ENCODE measurements around the gene ZNF445.
"Not testable (repeated sequence)": the region's sequence is repeated elsewhere in the genome, so short reads cannot be mapped to it uniquely, and the experiment has no call there.

ZNF445 gene

GRCh38 chr3:44477312-44478030, at the start of gene ZNF445:
ZNF445 (minus strand) TSS chr3:44477670; CDS start chr3:44455549, 22,121 bp downstream.
- DNase-seq = peak; percentile 84

- DNase-seq = no peak
Observed at GRCh38 chr3:44525060-44525459, 47.6 kb upstream of the ZNF445 start.

- no peak for DNase-seq
Observed at GRCh38 chr3:44522494-44522933, 45.0 kb upstream of the ZNF445 start.

DNA sequence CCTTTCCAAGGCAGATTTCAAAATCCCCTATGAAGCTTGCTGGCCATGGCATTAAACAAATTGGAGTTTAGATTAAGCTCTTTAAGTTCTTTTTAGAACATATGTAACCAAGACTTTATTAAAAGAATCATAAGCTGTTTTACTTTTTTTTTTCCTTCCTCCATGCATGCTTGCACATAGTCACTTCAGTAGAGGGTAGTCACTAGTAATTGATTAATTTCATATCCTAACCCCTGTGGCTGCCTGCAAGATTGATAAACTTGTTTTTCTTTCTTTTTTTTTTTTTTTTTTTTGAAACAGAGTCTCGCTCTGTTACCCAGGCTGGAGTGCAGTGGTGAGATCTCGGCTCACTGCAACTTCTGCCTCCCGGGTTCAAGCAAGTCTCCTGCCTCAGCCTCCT, 44.3 kb upstream of the ZNF445 start:
- no peak for DNase-seq

- DNase-seq = no peak
Observed at GRCh38 chr3:44518782-44519156, 41.3 kb upstream of the ZNF445 start.

- DNase-seq = no peak
Observed at GRCh38 chr3:44516230-44516629, 38.8 kb upstream of the ZNF445 start.

DNA sequence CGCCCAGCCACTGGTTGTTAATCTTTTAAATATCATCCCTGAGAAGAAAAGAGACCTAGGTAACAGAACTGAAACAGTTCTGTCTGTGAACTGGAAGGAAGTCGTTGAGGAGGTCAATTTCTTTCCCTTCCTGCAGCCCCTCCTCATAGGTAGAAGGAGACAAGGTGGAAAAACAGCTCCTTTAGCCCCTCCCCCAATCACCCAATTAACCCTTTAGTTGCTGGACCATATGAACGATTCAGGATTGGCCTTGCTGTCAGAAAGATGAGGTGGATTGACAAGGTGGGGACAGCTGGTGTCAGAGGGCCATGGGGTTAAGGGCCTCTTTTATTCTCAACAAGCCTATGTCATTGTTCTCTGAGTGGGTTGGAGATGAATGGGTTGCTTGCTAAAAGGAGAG, 36.0 kb upstream of the ZNF445 start:
- DNase-seq = no peak

GRCh38 chr3:44511238-44511566, 33.7 kb upstream of the ZNF445 start:
- DNase-seq = no peak

- DNase-seq = no peak
Observed at GRCh38 chr3:44510000-44510368, 32.5 kb upstream of the ZNF445 start.

DNA sequence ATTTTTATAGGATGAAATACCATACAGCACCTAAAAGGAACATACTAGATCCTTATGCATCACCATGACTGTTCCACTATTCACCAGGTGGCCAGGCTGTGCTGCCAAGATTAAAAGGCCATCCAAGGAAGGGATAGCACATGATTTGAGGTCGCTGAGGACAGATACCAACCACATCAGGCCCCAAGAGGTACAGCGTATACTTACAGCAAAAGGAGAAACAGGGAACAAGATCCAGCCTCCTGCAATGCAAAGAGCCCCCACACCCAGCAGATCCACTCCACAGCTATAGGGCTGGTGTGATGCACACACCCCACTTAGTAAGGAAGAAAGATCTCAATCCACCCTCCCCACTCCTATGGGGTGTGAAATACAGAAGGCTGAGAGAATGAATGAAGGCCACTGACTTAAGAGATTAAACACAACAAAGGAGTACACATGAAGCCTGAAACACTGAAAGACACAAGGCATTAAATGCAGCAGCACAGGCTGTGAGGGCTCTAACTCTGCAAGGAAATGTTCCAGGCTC, 32.0 kb upstream of the ZNF445 start:
- DNase-seq = peak; percentile 9

GRCh38 chr3:44506961-44507360, 29.5 kb upstream of the ZNF445 start:
- no peak for DNase-seq

GRCh38 chr3:44506556-44506955, 29.1 kb upstream of the ZNF445 start:
- DNase-seq = no peak

DNA sequence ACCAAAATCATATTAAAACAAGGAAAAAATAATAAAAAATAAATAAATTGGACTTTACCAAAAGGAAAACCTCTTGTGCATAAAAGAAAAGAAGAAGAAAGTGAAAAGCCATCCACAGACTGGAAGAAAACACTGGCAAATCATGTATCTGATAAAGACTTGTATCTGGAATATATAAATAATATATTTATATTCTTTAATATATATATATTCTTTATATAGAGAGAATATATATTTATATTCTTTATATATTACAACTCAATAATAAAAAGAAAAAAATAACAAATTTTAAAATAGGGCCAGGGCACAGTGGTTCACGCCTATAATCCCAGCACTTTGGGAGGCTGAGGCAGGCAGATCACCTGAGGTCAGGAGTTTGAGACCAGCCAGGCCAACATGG, 27.1 kb upstream of the ZNF445 start:
- DNase-seq = no peak

DNA sequence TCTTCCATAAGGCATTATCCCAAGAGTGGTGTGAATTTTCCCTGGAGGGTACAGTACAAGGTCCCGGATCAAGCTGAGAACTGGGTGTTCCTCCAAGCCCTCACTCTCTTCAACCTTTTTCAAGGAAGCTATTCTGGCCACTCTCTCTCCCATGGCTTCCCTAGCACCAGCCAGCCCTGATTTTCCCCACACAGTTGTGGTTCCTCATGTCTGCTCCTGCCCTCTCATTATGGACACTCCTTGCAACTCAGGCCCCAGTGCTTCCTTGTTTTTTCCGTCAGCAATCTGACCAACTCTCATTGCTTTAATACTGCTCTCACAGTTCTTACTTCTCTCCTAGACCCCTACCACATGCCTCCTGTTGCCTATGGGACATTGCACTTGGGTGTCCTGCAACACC, 25.7 kb upstream of the ZNF445 start:
- not testable (repeated sequence) for DNase-seq

- no peak for DNase-seq
Observed at GRCh38 chr3:44501971-44502370, 24.5 kb upstream of the ZNF445 start.

GRCh38 chr3:44499899-44500168, 22.4 kb upstream of the ZNF445 start:
- DNase-seq = not testable (repeated sequence)

DNA sequence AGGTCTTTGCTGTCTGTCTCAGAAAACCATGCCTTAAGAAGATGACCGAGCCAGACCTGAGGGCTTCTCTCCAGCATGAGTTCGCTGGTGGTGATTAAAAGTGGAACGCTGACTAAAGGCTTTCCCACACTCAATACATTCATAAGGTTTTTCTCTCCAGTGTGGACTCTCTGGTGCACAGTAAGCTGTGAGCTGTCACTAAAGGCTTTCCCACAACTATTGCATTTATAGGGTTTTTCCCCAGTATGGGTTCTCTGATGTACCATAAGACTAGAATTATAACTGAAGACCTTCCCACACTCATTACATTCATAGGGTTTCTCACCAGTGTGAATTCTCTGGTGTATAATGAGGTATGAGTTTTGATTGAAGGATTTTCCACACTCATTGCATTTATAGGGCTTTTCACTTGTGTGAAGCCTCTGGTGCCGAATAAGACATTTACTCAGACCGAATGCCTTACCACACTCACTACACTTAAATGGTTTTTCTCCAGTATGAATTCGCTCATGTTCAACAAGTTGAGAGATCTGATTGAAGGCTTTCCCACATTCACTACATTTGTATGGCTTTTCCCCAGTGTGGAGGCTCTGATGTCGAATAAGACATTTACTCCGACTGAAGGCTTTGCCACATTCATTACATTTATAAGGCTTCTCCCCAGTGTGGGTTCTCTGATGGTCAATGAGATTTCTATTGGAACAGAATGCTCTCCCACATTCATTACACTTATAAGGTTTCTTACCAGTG, 21.9 kb upstream of the ZNF445 start:
- no peak for DNase-seq

DNA sequence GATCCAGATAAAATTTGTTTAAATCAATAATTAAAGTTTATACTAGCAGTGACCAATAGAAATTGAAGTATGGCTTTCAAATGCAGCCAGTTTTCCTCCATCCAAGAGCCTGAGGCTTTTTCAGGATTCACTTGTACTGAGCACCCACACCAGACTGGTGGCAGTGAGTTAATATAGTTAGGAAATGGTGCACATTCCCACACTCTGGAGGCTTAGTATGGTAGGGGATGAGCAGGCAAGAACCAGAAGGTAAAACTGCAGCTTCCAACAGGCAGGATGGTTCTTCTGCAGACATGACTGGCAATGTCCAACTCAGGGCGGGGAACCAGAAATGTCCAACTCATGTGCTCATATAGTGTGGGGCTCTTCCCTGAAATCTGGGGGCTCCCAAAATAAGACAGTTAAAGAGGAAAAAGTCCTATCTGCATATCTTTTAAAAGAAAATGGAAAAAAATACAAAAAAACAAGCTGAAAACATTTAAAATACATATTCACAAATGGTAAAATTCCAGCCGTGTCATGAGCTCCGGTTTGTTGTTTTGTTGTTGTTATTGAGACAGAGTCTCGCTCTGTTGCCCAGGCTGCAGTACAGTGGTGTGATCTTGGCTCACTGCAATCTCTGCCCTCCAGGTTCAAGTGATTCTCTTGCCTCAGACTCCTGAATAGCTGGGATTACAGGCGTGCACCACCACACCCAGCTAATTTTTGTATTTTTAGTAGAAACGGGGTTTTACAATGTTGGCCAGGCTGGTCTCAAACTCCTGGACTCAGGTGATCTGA, 18.4 kb upstream of the ZNF445 start:
- DNase-seq = no peak

DNA sequence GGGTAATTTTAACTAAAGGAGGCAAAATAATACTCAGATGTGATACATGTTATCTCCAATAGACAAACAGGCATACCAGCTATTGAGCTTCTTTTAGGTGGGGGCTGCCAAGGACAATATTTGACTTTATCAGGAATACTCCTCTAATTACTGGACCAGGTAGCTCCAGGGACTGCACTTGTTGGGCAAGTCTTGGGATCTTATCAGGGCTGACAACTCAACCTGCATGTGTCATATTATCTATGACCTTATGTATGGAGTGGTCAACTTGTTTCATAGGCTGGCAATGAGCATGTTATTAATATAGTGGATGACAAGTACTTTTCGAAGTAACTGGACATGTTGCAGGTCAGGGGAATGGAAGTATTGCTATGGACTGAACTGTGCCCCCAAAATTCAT, 15.0 kb upstream of the ZNF445 start:
- no peak for DNase-seq

DNA sequence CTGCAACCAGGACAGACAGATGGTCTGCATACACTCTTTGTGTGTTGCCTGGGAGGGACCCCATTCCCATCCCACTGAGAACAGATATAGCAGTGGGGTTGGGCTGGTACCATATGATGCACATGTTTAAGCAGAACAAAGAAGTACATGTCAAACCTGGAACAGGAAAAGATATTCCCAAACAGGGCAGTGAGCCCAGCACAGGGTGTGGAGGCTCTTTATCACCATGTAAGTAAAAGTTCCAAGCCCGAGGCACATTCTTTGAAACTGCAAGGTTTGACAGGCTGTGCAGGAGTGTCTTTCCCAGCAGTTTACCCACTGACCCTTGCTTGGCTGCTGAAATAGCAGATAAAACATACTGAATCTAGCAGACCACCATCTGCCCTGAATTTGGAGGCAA, 5.3 kb upstream of the ZNF445 start:
- no peak for DNase-seq

DNA sequence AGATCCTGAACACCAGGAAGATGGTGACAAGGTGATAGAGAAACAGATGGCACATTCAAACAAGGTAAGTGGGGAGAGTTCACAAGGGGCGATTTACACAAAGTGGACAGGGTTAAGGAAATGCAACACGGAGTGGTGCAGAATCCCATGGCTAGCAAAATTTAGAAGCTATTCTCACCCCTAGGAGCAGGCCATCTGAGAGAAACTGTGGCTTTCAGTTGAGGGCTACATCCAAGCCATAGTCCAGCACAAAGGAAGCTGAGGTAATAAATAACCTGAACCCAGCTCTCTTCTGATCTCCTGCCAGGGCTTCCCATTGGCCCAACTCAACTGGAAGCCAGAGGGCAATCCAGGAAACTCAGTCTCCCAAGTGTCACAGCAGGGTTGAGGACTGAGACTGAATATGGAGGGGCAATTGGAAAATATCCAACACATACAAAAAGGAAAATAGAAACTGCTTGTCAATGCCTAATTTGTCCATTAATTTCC, 1.2 kb upstream of the ZNF445 start:
- no peak for DNase-seq

DNA sequence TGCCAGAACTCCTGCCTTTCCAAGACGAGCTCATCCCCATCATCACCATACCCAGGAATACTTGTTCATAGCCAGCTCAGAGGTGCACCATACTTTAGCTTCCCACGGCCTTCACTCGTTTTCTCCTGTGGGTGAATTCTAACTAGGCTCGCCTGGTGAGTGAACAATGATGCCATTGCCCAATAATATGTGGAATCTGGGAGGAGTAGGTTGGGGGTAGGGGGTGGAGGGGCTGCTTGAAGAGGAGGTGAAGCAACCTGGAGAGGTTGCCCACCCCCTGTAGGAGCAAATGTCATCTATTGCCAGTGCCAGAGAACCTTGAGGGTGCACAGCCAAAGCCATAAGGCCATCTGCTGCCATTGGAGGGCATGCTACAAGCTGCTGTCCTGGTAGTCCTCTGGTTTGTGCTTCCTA, 592 bp upstream of the ZNF445 start:
- DNase-seq = no peak

DNA sequence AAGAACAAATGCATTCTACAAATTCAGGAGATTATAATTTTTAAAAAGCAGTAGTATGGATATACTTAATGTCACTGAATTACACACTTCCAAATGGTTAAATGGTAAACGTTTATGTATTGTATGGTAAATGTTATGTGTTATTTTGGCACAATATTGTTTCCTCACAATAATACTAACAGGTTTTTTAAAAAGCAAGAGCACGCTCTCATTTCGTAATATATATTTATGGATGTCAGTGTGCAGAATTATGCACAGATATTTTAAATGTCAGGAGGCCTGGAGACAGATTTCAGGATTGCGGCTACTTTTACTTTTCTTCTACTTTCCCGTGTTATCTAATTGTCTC, 533 bp downstream of the ZNF445 start:
- DNase-seq = no peak

- peak; percentile 9 for DNase-seq
Observed at GRCh38 chr3:44476181-44476611, 1.3 kb downstream of the ZNF445 start.

Measured in stimulated activated CD4-positive, alpha-beta T cell treated with anti-CD3 and anti-CD28 coated beads, Interleukin-15, amount 100 ng/mL, for 24 hours (primary cell).